H1 (cell line): ENCODE results near the gene SKP2. TPM values are rescaled to one million over a fixed set of nuclear protein-coding genes. Genes with fewer than 3 reads are reported as not detected.

Experiments
- CTCF ChIA-PET: fragments of 300-600 bp; sonication (Branson Sonifier 250); formaldehyde crosslinking; loops from one replicate; lab custom pipeline; 2021; ENCODE audit not compliant: partially characterized antibody; lab: Charles Lee
- POLR2A ChIA-PET: fragments of 300-600 bp; sonication (Branson Sonifier 250); formaldehyde crosslinking; loops from one replicate; lab custom pipeline; 2021; ENCODE audit warnings: inconsistent platforms; ENCODE audit not compliant: partially characterized antibody; lab: Charles Lee
- DNase-seq, 2 experiments: peaks; one replicate each; pipeline versions ENCODE4 v3.0.0 to v3.0.0-alpha.2; 2010 to 2022; ENCODE audit warnings: low spot score in 2 of 2, low read depth in 1 of 2, mixed read lengths in 1 of 2
- FAIRE-seq: peaks from 2 replicates; lab custom pipeline; 2011; peaks lifted over from hg19 to GRCh38; lab: Jason Lieb, UNC
- H2AFZ ChIP-seq: 2 replicates; pipeline ENCODE4 v1.8.1; 2012; ENCODE audit warnings: low read length, inconsistent platforms
- H2AK5ac ChIP-seq: 2 replicates; pipeline ENCODE4 v1.6.1; 2013; ENCODE audit warnings: low read depth, low read length
- H2BK120ac ChIP-seq: replicated peaks from 2 replicates; pipeline ENCODE3; 2013; ENCODE audit warnings: low read depth, low read length, inconsistent platforms
- H2BK12ac ChIP-seq: 2 replicates; pipeline ENCODE4 v1.6.1; 2013; ENCODE audit warnings: low read depth, low read length
- H2BK15ac ChIP-seq: 2 replicates; pipeline ENCODE4 v1.6.1; 2013; ENCODE audit warnings: low read length
- H2BK20ac ChIP-seq: 2 replicates; pipeline ENCODE4 v1.6.1; 2013; ENCODE audit warnings: low read length
- H2BK5ac ChIP-seq: 2 replicates; pipeline ENCODE4 v1.6.1; 2013; ENCODE audit warnings: low read depth, low read length
- H3K14ac ChIP-seq: 2 replicates; pipeline ENCODE4 v1.6.1; 2013; ENCODE audit warnings: inconsistent platforms; ENCODE audit not compliant: insufficient read length
- H3K18ac ChIP-seq: 2 replicates; pipeline ENCODE4 v1.6.1; 2013; ENCODE audit warnings: low read length; ENCODE audit errors: extremely low read depth
- H3K23ac ChIP-seq: 2 replicates; pipeline ENCODE4 v1.6.1; 2013; ENCODE audit warnings: inconsistent platforms; ENCODE audit not compliant: insufficient read length
- H3K23me2 ChIP-seq: 2 replicates; pipeline ENCODE4 v1.6.1; 2013; ENCODE audit warnings: low read depth, low read length
- H3K27ac ChIP-seq: 2 replicates; pipeline ENCODE4 v1.6.1; 2011; ENCODE audit warnings: low read depth, low read length, inconsistent platforms
- H3K27me3 ChIP-seq, 4 experiments: replicated peaks in 1 of 4; 1 replicate in 1 of 4; 2 replicates in 3 of 4; pipeline versions ENCODE4 v1.6.1 to v1.8.1; 2011 to 2013; ENCODE audit warnings: low read length in 3 of 4, mild to moderate bottlenecking in 3 of 4, inconsistent platforms in 2 of 4, mixed read lengths in 2 of 4, moderate library complexity in 1 of 4; ENCODE audit not compliant: control insufficient read depth in 3 of 4, insufficient read depth in 3 of 4; ENCODE audit errors: extremely low read depth in 1 of 4
- H3K36me3 ChIP-seq, 4 experiments: 2 replicates each; pipeline versions ENCODE4 v1.6.1 to v1.8.1; 2011 to 2013; ENCODE audit warnings: mild to moderate bottlenecking in 4 of 4, low read length in 3 of 4, moderate library complexity in 2 of 4, control low read depth in 1 of 4, inconsistent platforms in 1 of 4; ENCODE audit not compliant: insufficient read depth in 4 of 4, control insufficient read depth in 2 of 4
- H3K4ac ChIP-seq: replicated peaks from 2 replicates; pipeline ENCODE3; 2013; ENCODE audit warnings: low read length, low read depth, mixed read lengths, inconsistent platforms; ENCODE audit not compliant: insufficient read length
- H3K4me1 ChIP-seq, 4 experiments: replicated peaks in 1 of 4; 1 replicate in 1 of 4; 2 replicates in 3 of 4; pipeline versions ENCODE4 v1.6.1 to v1.8.1; 2011 to 2013; ENCODE audit warnings: low read length in 3 of 4, inconsistent platforms in 2 of 4, mixed read lengths in 1 of 4; ENCODE audit not compliant: insufficient read depth in 4 of 4, control insufficient read depth in 3 of 4
- H3K4me2 ChIP-seq, 2 experiments: 2 replicates each; pipeline versions ENCODE4 v1.6.1 to v1.8.1; 2011 to 2013; ENCODE audit warnings: low read depth in 2 of 2, low read length in 2 of 2, control low read depth in 1 of 2, inconsistent platforms in 1 of 2, mild to moderate bottlenecking in 1 of 2; ENCODE audit not compliant: insufficient read depth in 1 of 2
- H3K4me3 ChIP-seq, 4 experiments: fragments of 200-600, 300-600 bp in 1 of 4; sonication (generic), shearing (Covaris generic), sonication (Bioruptor Twin) in 1 of 4; 2 replicates each; pipeline versions ENCODE4 v1.5.1 to v1.8.1; 2011 to 2016; ENCODE audit warnings: low read length in 4 of 4, low read depth in 3 of 4, control low read depth in 2 of 4, inconsistent platforms in 2 of 4, mild to moderate bottlenecking in 2 of 4, mixed read lengths in 1 of 4, moderate library complexity in 1 of 4; ENCODE audit not compliant: insufficient read depth in 2 of 4; ENCODE audit errors: extremely low read depth in 1 of 4
- H3K56ac ChIP-seq: replicated peaks from 2 replicates; pipeline ENCODE3; 2013; ENCODE audit warnings: low read depth, mild to moderate bottlenecking, mixed read lengths, low read length, inconsistent platforms; ENCODE audit not compliant: insufficient read length
- H3K79me1 ChIP-seq: 2 replicates; pipeline ENCODE4 v1.6.1; 2013; ENCODE audit warnings: low read depth, low read length, control low read depth
- H3K79me2 ChIP-seq, 2 experiments: 2 replicates each; pipeline versions ENCODE4 v1.6.1 to v1.8.1; 2012 to 2013; ENCODE audit warnings: low read length in 2 of 2, mild to moderate bottlenecking in 2 of 2, inconsistent platforms in 1 of 2; ENCODE audit not compliant: insufficient read depth in 2 of 2, control insufficient read depth in 1 of 2
- H3K9ac ChIP-seq, 4 experiments: replicated peaks in 1 of 4; 1 replicate in 1 of 4; 2 replicates in 3 of 4; pipeline versions ENCODE4 v1.6.1 to v1.8.1; 2011 to 2013; ENCODE audit warnings: low read depth in 3 of 4, low read length in 3 of 4, control low read depth in 2 of 4, mild to moderate bottlenecking in 2 of 4, moderate library complexity in 2 of 4, inconsistent platforms in 1 of 4; ENCODE audit errors: extremely low read depth in 1 of 4
- H3K9me3 ChIP-seq, 2 experiments: 2 replicates each; pipeline versions ENCODE4 v1.6.1 to v1.8.1; 2012 to 2013; ENCODE audit warnings: mild to moderate bottlenecking in 2 of 2, moderate library complexity in 2 of 2, control low read depth in 1 of 2, inconsistent platforms in 1 of 2, low read depth in 1 of 2, low read length in 1 of 2, mixed read lengths in 1 of 2; ENCODE audit not compliant: insufficient read depth in 2 of 2
- H4K20me1 ChIP-seq, 2 experiments: replicated peaks in 1 of 2; 2 replicates each; pipeline versions ENCODE3 to v1.8.1; 2011 to 2013; ENCODE audit warnings: inconsistent platforms in 2 of 2, low read length in 2 of 2, mild to moderate bottlenecking in 1 of 2; ENCODE audit not compliant: insufficient read depth in 2 of 2, control insufficient read depth in 1 of 2
- H4K5ac ChIP-seq: 2 replicates; pipeline ENCODE4 v1.6.1; 2013; ENCODE audit warnings: low read length, low read depth, mixed read lengths, inconsistent platforms; ENCODE audit not compliant: insufficient read length
- H4K8ac ChIP-seq: 2 replicates; pipeline ENCODE4 v1.8.0; 2013; ENCODE audit warnings: mild to moderate bottlenecking, moderate library complexity, low read length, inconsistent platforms; ENCODE audit not compliant: insufficient read depth; ENCODE audit errors: extremely low read depth
- H4K91ac ChIP-seq: replicated peaks from 2 replicates; pipeline ENCODE3; 2013; ENCODE audit warnings: low read length, mixed read lengths, inconsistent platforms; ENCODE audit not compliant: insufficient read length
- BCL11A ChIP-seq, 2 experiments: IDR thresholded peaks; one replicate each; pipeline ENCODE4 v1.6.1; 2011; ENCODE audit warnings: low read depth in 2 of 2, low read length in 2 of 2, mild to moderate bottlenecking in 2 of 2
- CEBPB ChIP-seq: IDR thresholded peaks from 2 replicates; pipeline ENCODE4 v1.6.1; 2012; ENCODE audit warnings: low read depth, low read length
- EZH2 ChIP-seq: fragments of 200-600 bp; sonication (generic); IDR thresholded peaks from 2 replicates; pipeline ENCODE4 v1.7.1; 2012; ENCODE audit warnings: low read depth, mild to moderate bottlenecking, moderate library complexity, low read length, inconsistent platforms; ENCODE audit not compliant: severe bottlenecking
- MAFK ChIP-seq: IDR thresholded peaks from 2 replicates; pipeline ENCODE4 v1.6.1; 2012; ENCODE audit warnings: low read depth, mild to moderate bottlenecking, improper control_type of control experiment, low read length
- POLR2AphosphoS5 ChIP-seq: IDR thresholded peaks from 2 replicates; pipeline ENCODE4 v1.6.1; 2011; ENCODE audit warnings: low read depth, low read length
- RBBP5 ChIP-seq: IDR thresholded peaks from 2 replicates; pipeline ENCODE4 v1.7.1; 2012; ENCODE audit warnings: low read depth, mild to moderate bottlenecking, inconsistent platforms, low read length, moderate library complexity, borderline replicate concordance
- SUZ12 ChIP-seq: fragments of 200-600 bp; sonication (generic); IDR thresholded peaks from 2 replicates; pipeline ENCODE4 v1.6.1; 2012; ENCODE audit warnings: mild to moderate bottlenecking, inconsistent platforms, low read length, moderate library complexity, mixed read lengths
- YY1 ChIP-seq: IDR thresholded peaks from 2 replicates; pipeline ENCODE4 v1.6.1; 2011; ENCODE audit warnings: low read depth, mild to moderate bottlenecking, low read length
- WGBS, 2 experiments: shearing (Covaris generic) in 1 of 2; methylation state at CpG; one replicate each; pipeline versions ENCODE4 v1.1.6 to v1.1.7; 2013 to 2015; ENCODE audit warnings: low lambda C conversion rate in 2 of 2, mixed read lengths in 2 of 2, inconsistent platforms in 1 of 2, low coverage in 1 of 2, missing lambda C conversion rate in 1 of 2; ENCODE audit not compliant: insufficient replicate concordance in 2 of 2, insufficient coverage in 1 of 2, insufficient read length in 1 of 2; ENCODE audit errors: extremely low coverage in 1 of 2, missing lambda C conversion rate in 1 of 2; 5-methylcytosine and 5-hydroxymethylcytosine counted together
- polyA plus RNA-seq, 7 experiments: library from polyadenylated mRNA; depleted of rRNA in 3 of 7; stranded (reverse) in 5 of 7; unstranded in 2 of 7; fragments of >200 nt in 5 of 7; fragments of 200-250 nt in 2 of 7; gene quantifications; 1 replicate in 5 of 7; 2 replicates in 1 of 7; 4 replicates in 1 of 7; pipeline versions ENCODE4 v1.2.1 to v1.2.3, GENCODE V29; 2011 to 2013; ENCODE audit warnings: missing spikeins in 2 of 7, mixed read lengths in 2 of 7
- total RNA-seq: library from RNA; stranded (reverse); fragmentation: NEBNext Ultra II Directional; extraction: Animal tissue kit (Norgen Biotek cat#: 25700); gene quantifications from 2 replicates; pipeline ENCODE4 v1.2.1, GENCODE V29; 2021
- TF ChIP-seq, protein P1 (sequence below): IDR thresholded peaks from 2 replicates; pipeline ENCODE4 v1.6.1; 2011; ENCODE audit warnings: low read length, improper control_type of control experiment

The SKP2 gene
- total and polyA plus RNA-seq, 2 of the 8 experiments (the other 6 are each of a cell fraction or from before 2014, with no cell fraction given), result 49.9 to 104 TPM

DNA sequence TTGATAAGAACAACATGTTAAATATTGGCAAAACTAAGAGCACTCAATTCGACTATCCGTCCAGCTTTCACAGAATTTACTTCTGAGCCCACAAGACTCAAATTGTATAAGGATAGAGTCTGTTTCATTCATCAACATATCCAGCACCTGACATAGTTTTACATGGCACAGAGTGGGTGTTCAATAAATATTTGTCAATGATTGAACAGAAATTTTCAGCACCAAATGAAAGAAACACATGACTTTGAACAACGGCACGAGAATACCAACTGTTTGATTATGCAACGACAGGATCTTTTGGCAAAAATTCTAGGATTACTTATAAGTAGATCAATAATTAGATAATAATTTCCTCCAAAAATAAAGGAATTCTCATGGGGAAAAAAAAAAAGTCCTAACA is 41.8 kb downstream of the SKP2 start:
- ChIA-PET POLR2A (interaction anchor here (0.7 kb wide), 1 partner anchor 22 kb away, joined by 3 read pairs; no protein-coding TSS in a partner anchor), CTCF (no interaction called here)
- H2BK12ac ChIP-seq, result no peak overlapping the region
- H3K18ac ChIP-seq, result no peak overlapping the region
- no peaks in the 10 kb centered on the region for H3K79me1 ChIP-seq
- no peaks in the 10 kb centered on the region for H3K4me1 ChIP-seq
- 93% methylated on average over 5 of the region's 5 CpGs; no CpG with 5 or more reads in 1 of the 2 experiments for WGBS, 2 experiments
- no peak overlapping the region for H3K4me2 ChIP-seq
- FAIRE-seq, result no peak
- H3K27me3 ChIP-seq, result no peaks in the 10 kb centered on the region
- H2AFZ ChIP-seq, result no peak overlapping the region
- peaks cover 7 to 16% of the 10 kb centered on the region in 2 experiments; a peak in 3 of 4 replicates for H3K9me3 ChIP-seq
- H4K5ac ChIP-seq, result no peak overlapping the region
- peaks cover 0 to 26% (median 4%) of the 10 kb centered on the region in 4 experiments; a peak in 3 of 8 replicates for H3K36me3 ChIP-seq
- no peak overlapping the region for H2BK5ac ChIP-seq
- H2BK120ac ChIP-seq, result no peak overlapping the region
- H3K79me2 ChIP-seq, result no peaks in the 10 kb centered on the region
- no peak overlapping the region for H4K8ac ChIP-seq
- TF ChIP-seq YY1, result no peak
- TF ChIP-seq RBBP5, result no peak
- no peak for TF ChIP-seq SUZ12
- TF ChIP-seq, protein P1, sequence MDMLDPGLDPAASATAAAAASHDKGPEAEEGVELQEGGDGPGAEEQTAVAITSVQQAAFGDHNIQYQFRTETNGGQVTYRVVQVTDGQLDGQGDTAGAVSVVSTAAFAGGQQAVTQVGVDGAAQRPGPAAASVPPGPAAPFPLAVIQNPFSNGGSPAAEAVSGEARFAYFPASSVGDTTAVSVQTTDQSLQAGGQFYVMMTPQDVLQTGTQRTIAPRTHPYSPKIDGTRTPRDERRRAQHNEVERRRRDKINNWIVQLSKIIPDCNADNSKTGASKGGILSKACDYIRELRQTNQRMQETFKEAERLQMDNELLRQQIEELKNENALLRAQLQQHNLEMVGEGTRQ, result no peak
- no peak for TF ChIP-seq CEBPB
- TF ChIP-seq MAFK, result no peak
- no peak for TF ChIP-seq EZH2
- no peak for TF ChIP-seq BCL11A (IDR thresholded peaks at IDR 0.05; ENCODE audit: low read depth in 2 of 2, low read length in 2 of 2)
- no peak for TF ChIP-seq POLR2AphosphoS5
- H3K23ac ChIP-seq, result no peak overlapping the region
- H3K27ac ChIP-seq, result no peak overlapping the region
- no peaks in the 10 kb centered on the region for H3K23me2 ChIP-seq
- H2BK20ac ChIP-seq, result no peak overlapping the region
- no peak overlapping the region for H3K4ac ChIP-seq
- no peak overlapping the region for H2AK5ac ChIP-seq
- no peak overlapping the region for H4K91ac ChIP-seq
- H4K20me1 ChIP-seq, result no peaks in the 10 kb centered on the region
- no peak overlapping the region for H3K9ac ChIP-seq
- no peak for DNase-seq
- H3K56ac ChIP-seq, result no peak overlapping the region
- H2BK15ac ChIP-seq, result no peak overlapping the region
- H3K14ac ChIP-seq, result no peak overlapping the region
- no peak overlapping the region for H3K4me3 ChIP-seq
